Small intestine (tissue), 7 donors: ENCODE measurements around the gene PLCH2. TPM values are rescaled to one million over a fixed set of nuclear protein-coding genes. Genes with fewer than 3 reads are reported as not detected.
A peak's percentile ranks its signal among the peaks of the same experiment; 100 is the strongest.

Experiments used
- DNase-seq, 2 donors: peaks; one replicate each; pipeline versions ENCODE4 v3.0.0 to v3.0.0-alpha.2; 2013
- FAIRE-seq: peaks from 2 replicates; lab custom pipeline; 2012; peaks lifted over from hg19 to GRCh38; lab: Jason Lieb, UNC
- H3K27ac ChIP-seq, 3 donors: one replicate each; pipeline ENCODE4 v1.5.1; 2013; ENCODE audit warnings: low read length in 2 of 3, mild to moderate bottlenecking in 2 of 3, control low read depth in 1 of 3, inconsistent platforms in 1 of 3, low read depth in 1 of 3, moderate library complexity in 1 of 3
- H3K27me3 ChIP-seq, 3 donors: one replicate each; pipeline ENCODE4 v1.6.1; 2013; ENCODE audit warnings: low read length in 3 of 3, inconsistent platforms in 1 of 3; ENCODE audit not compliant: control insufficient read depth in 3 of 3, insufficient read depth in 3 of 3
- H3K36me3 ChIP-seq, 3 donors: one replicate each; pipeline ENCODE4 v1.6.1; 2013; ENCODE audit warnings: low read length in 3 of 3, inconsistent platforms in 1 of 3, low read depth in 1 of 3, mild to moderate bottlenecking in 1 of 3, moderate library complexity in 1 of 3; ENCODE audit not compliant: control insufficient read depth in 3 of 3, insufficient read depth in 2 of 3
- H3K4me1 ChIP-seq, 3 donors: one replicate each; pipeline ENCODE4 v1.6.1; 2013; ENCODE audit warnings: low read length in 2 of 3, inconsistent platforms in 1 of 3, low read depth in 1 of 3, mild to moderate bottlenecking in 1 of 3, moderate library complexity in 1 of 3; ENCODE audit not compliant: control insufficient read depth in 3 of 3, insufficient read depth in 2 of 3
- H3K4me3 ChIP-seq, 3 donors: one replicate each; pipeline ENCODE4 v1.5.1; 2013; ENCODE audit warnings: low read length in 3 of 3, control low read depth in 1 of 3, inconsistent platforms in 1 of 3, low read depth in 1 of 3, mild to moderate bottlenecking in 1 of 3, moderate library complexity in 1 of 3
- H3K9me3 ChIP-seq, 2 donors: one replicate each; pipeline ENCODE4 v1.6.1; 2013; ENCODE audit warnings: low read depth in 1 of 2, low read length in 1 of 2; ENCODE audit not compliant: control insufficient read depth in 2 of 2, insufficient read depth in 1 of 2
- WGBS, 3 donors: extraction: QIAGEN DNeasy Blood & Tissue Kit; methylation state at CpG; one replicate each; pipeline ENCODE4 v1.1.7; 2013; 5-methylcytosine and 5-hydroxymethylcytosine counted together
- polyA plus RNA-seq, 4 donors: library from polyadenylated mRNA; stranded (reverse) in 3 of 4; unstranded in 1 of 4; fragments of 200-250 nt in 3 of 4; fragments of 120-200 nt in 1 of 4; gene quantifications; one replicate each; pipeline versions ENCODE4 v1.2.1 to v1.2.3, GENCODE V29; 2013
- donor health status: healthy with polysubstance abuse.
- donor health status: control.
- donor health status: control.
- donor health status: Bipolar disorder and iron deficiency.
- donor health status: healthy.

PLCH2 gene
- polyA plus RNA-seq, 4 donors = 0.22 to 7.1 (median 1.1) TPM

GRCh38 chr1:2479618-2480017 lies 3.5 kb downstream of the PLCH2 start:
- Histone ChIP-seq H3K27me3 (no peaks in the 10 kb centered on the region), H3K36me3 (peaks cover 0 to 2% (median 0%) of the 10 kb centered on the region in 3 donors), H3K4me1 (peaks cover 0 to 45% (median 4%) of the 10 kb centered on the region in 3 donors), H3K27ac (no peak overlapping the region), H3K9me3 (no peaks in the 10 kb centered on the region), H3K4me3 (no peak overlapping the region)
- DNase-seq (no peak), FAIRE-seq (no peak)
- WGBS, 3 donors = 88 to 90% (median 89%) methylated on average over 24 to 28 of the region's 28 CpGs

GRCh38 chr1:2480236-2480985 lies 4.3 kb downstream of the PLCH2 start:
- WGBS, 3 donors = 75 to 81% (median 79%) methylated on average over 17 to 18 of the region's 18 CpGs
- Histone ChIP-seq H3K9me3 (no peaks in the 10 kb centered on the region), H3K27me3 (no peaks in the 10 kb centered on the region), H3K4me1 (peaks cover 0 to 40% (median 4%) of the 10 kb centered on the region in 3 donors), H3K4me3 (no peak overlapping the region), H3K27ac (no peak overlapping the region), H3K36me3 (peaks cover 0 to 2% (median 0%) of the 10 kb centered on the region in 3 donors)
- FAIRE-seq (no peak), DNase-seq (no peak)

GRCh38 chr1:2480986-2481364 lies 4.9 kb downstream of the PLCH2 start:
- H3K9me3 ChIP-seq = no peaks in the 10 kb centered on the region
- H3K4me1 ChIP-seq = peaks cover 0 to 45% (median 4%) of the 10 kb centered on the region in 3 donors
- H3K27me3 ChIP-seq = no peaks in the 10 kb centered on the region
- H3K36me3 ChIP-seq = peaks cover 0 to 2% (median 0%) of the 10 kb centered on the region in 3 donors
- WGBS, 3 donors = 87 to 89% (median 88%) methylated on average over 12 of the region's 12 CpGs
- H3K4me3 ChIP-seq = no peak overlapping the region
- FAIRE-seq (no peak), DNase-seq (no peak)
- peak overlapping the region in 1 of 3 donors; percentile 22 for H3K27ac ChIP-seq

- peak overlapping the region in 1 of 3 donors; percentile 38 for H3K27ac ChIP-seq
- FAIRE-seq (no peak), DNase-seq (peak; percentile 44 to 61)
- peaks cover 0 to 51% (median 4%) of the 10 kb centered on the region in 3 donors for H3K4me1 ChIP-seq
- H3K4me3 ChIP-seq = no peak overlapping the region
- H3K27me3 ChIP-seq = no peaks in the 10 kb centered on the region
- 29 to 54% (median 48%) methylated on average over 10 of the region's 10 CpGs for WGBS, 3 donors
- no peaks in the 10 kb centered on the region for H3K9me3 ChIP-seq
- H3K36me3 ChIP-seq = peaks cover 0 to 4% (median 0%) of the 10 kb centered on the region in 3 donors
Observed at GRCh38 chr1:2481885-2482284, 5.8 kb downstream of the PLCH2 start.

GRCh38 chr1:2482588-2482987 lies 6.5 kb downstream of the PLCH2 start:
- FAIRE-seq = no peak
- 64 to 83% (median 76%) methylated on average over 11 of the region's 11 CpGs for WGBS, 3 donors
- Histone ChIP-seq H3K27ac (peak overlapping the region in 1 of 3 donors; percentile 38), H3K4me3 (no peak overlapping the region), H3K27me3 (no peaks in the 10 kb centered on the region), H3K36me3 (peaks cover 0 to 7% (median 0%) of the 10 kb centered on the region in 3 donors), H3K9me3 (peaks cover 0 to 2% of the 10 kb centered on the region in 2 donors), H3K4me1 (peaks cover 0 to 45% (median 3%) of the 10 kb centered on the region in 3 donors)
- no peak for DNase-seq

GRCh38 chr1:2483026-2483425 lies 6.9 kb downstream of the PLCH2 start:
- DNase-seq (no peak), FAIRE-seq (no peak)
- Histone ChIP-seq H3K4me1 (peaks cover 0 to 41% (median 0%) of the 10 kb centered on the region in 3 donors), H3K36me3 (peaks cover 0 to 7% (median 0%) of the 10 kb centered on the region in 3 donors), H3K9me3 (peaks cover 0 to 5% of the 10 kb centered on the region in 2 donors), H3K27me3 (no peaks in the 10 kb centered on the region), H3K27ac (no peak overlapping the region), H3K4me3 (no peak overlapping the region)
- 74 to 83% (median 79%) methylated on average over 13 of the region's 13 CpGs for WGBS, 3 donors

- peaks cover 0 to 32% (median 0%) of the 10 kb centered on the region in 3 donors for H3K4me1 ChIP-seq
- no peak overlapping the region for H3K27ac ChIP-seq
- no peaks in the 10 kb centered on the region for H3K27me3 ChIP-seq
- 61 to 82% (median 65%) methylated on average over 13 to 16 of the region's 16 CpGs for WGBS, 3 donors
- H3K36me3 ChIP-seq = peaks cover 0 to 8% (median 0%) of the 10 kb centered on the region in 3 donors
- FAIRE-seq = no peak
- H3K9me3 ChIP-seq = peaks cover 0 to 14% of the 10 kb centered on the region in 2 donors
- DNase-seq = no peak
- no peak overlapping the region for H3K4me3 ChIP-seq
Observed at GRCh38 chr1:2483970-2484369, 7.9 kb downstream of the PLCH2 start.

- FAIRE-seq = no peak
- peak in 1 of 2 donors; percentile 53 for DNase-seq
- Histone ChIP-seq H3K27ac (no peak overlapping the region), H3K9me3 (peaks cover 0 to 19% of the 10 kb centered on the region in 2 donors), H3K27me3 (no peaks in the 10 kb centered on the region), H3K36me3 (peaks cover 0 to 9% (median 0%) of the 10 kb centered on the region in 3 donors), H3K4me1 (peaks cover 0 to 26% (median 0%) of the 10 kb centered on the region in 3 donors), H3K4me3 (no peak overlapping the region)
- 71 to 82% (median 73%) methylated on average over 3 to 4 of the region's 4 CpGs for whole genome bisulfite sequencing, 3 donors
Observed at GRCh38 chr1:2486041-2486440, 10.0 kb downstream of the PLCH2 start.
